ENCODE measurements around the gene SCGN. TPM values are rescaled to one million over a fixed set of nuclear protein-coding genes. Genes with fewer than 3 reads are reported as not detected.

The SCGN gene
- total and polyA plus RNA-seq, 2 of the 13 experiments (the other 11 are each of a cell fraction or from before 2014, with no cell fraction given) = 2.9 to 29.0 TPM

- Histone ChIP-seq H3K4me3 (replicated peaks in 1 of 3; ENCODE audit: insufficient read depth in 1 of 3, low read depth in 2 of 3, low read length in 3 of 3) (no peak overlapping the region), H3K9ac (ENCODE audit: insufficient read depth, low read depth, low read length) (no peak overlapping the region), H3K36me3 (replicated peaks in 1 of 2; ENCODE audit: control insufficient read depth in 1 of 2, insufficient read depth in 2 of 2, low read length in 2 of 2) (no peaks in the 10 kb centered on the region), H3K9me3 (ENCODE audit: low read length) (no peaks in the 10 kb centered on the region), H3K79me2 (ENCODE audit: insufficient read depth, low read length) (no peaks in the 10 kb centered on the region), H4K20me1 (ENCODE audit: insufficient read depth, low read length) (no peaks in the 10 kb centered on the region), H3K27me3 (ENCODE audit: control insufficient read depth in 1 of 2, insufficient read depth in 2 of 2, low read length in 2 of 2) (no peaks in the 10 kb centered on the region), H3K27ac (ENCODE audit: extremely low read length, insufficient read depth, low read length) (no peak overlapping the region), H2AFZ (ENCODE audit: low read length) (no peak overlapping the region), H3K4me2 (ENCODE audit: low read depth, low read length) (no peak overlapping the region), H3K4me1 (ENCODE audit: insufficient read depth, low read length) (no peaks in the 10 kb centered on the region)
- intact Hi-C loops (cut with micrococcal nuclease; ENCODE audit: unreplicated experiment) (no loop called here), in situ Hi-C loops (cut with HindIII; ENCODE audit: extremely low pct_ligation_motif_present, low pct_unique_long_range_greater_than_20kb) (no loop called here)
- ChIA-PET POLR2A (no interaction called here), CTCF (ENCODE audit: low intra/inter-chr PET ratio, low total read pairs) (no interaction called here)
- no peak for DNase-seq (ENCODE audit: low spot score)
- no TSS peak for BruUV-seq (replicated peaks)
- no peak for ATAC-seq
- TF ChIP-seq MAFF (IDR thresholded peaks at IDR 0.05; ENCODE audit: low read depth, low read length) (peak; percentile 55; the same call in 1 of the 2 replicates), MAFK (conservative IDR thresholded peaks at IDR 0.05 in 1 of 2, IDR thresholded peaks at IDR 0.05 in 1 of 2; ENCODE audit: low read length in 2 of 2) (peak; percentile 34 to 73; a peak in 2 of 4 replicates), ZNF605 (CRISPR knock-in tag; IDR thresholded peaks at IDR 0.05) (no peak)
- 81% methylated on average over 5 of the region's 5 CpGs for WGBS (ENCODE audit: low lambda C conversion rate)
- FAIRE-seq = no peak
Measured at GRCh38 chr6:25608558-25609174, 43.3 kb upstream of the SCGN start.

DNA sequence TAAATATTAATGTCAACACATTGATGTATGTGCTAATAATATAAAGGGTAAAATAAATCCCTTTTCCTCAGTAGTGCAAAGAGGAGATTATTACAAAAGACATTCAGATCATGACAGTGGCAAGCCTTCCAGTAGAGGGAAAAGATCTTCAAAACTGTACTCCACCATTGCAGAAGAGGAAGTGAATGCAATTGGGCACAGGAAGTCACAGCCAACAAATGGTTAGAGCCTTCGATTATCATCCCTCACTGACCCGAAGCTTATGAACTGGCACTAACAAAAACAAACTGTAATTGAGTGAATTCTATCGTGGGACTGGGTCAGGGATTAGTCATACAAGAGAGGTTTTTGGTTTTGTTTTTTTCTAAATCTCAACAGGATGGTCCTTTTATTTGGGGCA, 39.3 kb upstream of the SCGN start:
- CTCF ChIA-PET (ENCODE audit: low intra/inter-chr PET ratio, low total read pairs) = no interaction called here
- Histone ChIP-seq H3K27ac (ENCODE audit: extremely low read length, insufficient read depth, low read length) (no peak overlapping the region), H3K27me3 (ENCODE audit: control insufficient read depth in 1 of 2, insufficient read depth in 2 of 2, low read length in 2 of 2) (no peaks in the 10 kb centered on the region), H3K9me3 (ENCODE audit: low read length) (no peaks in the 10 kb centered on the region), H4K20me1 (ENCODE audit: insufficient read depth, low read length) (no peaks in the 10 kb centered on the region), H3K9ac (ENCODE audit: insufficient read depth, low read depth, low read length) (no peak overlapping the region), H3K79me2 (ENCODE audit: insufficient read depth, low read length) (no peaks in the 10 kb centered on the region), H3K4me1 (ENCODE audit: insufficient read depth, low read length) (no peaks in the 10 kb centered on the region), H3K36me3 (replicated peaks in 1 of 2; ENCODE audit: control insufficient read depth in 1 of 2, insufficient read depth in 2 of 2, low read length in 2 of 2) (no peaks in the 10 kb centered on the region), H3K4me3 (replicated peaks in 1 of 3; ENCODE audit: insufficient read depth in 1 of 3, low read depth in 2 of 3, low read length in 3 of 3) (no peak overlapping the region), H3K4me2 (ENCODE audit: low read depth, low read length) (no peak overlapping the region), H2AFZ (ENCODE audit: low read length) (no peak overlapping the region)
- WGBS (ENCODE audit: low lambda C conversion rate) = 65% methylated on average over 3 of the region's 3 CpGs
- intact Hi-C loops (cut with micrococcal nuclease; ENCODE audit: unreplicated experiment) (no loop called here), in situ Hi-C loops (cut with HindIII; ENCODE audit: extremely low pct_ligation_motif_present, low pct_unique_long_range_greater_than_20kb) (no loop called here)
- BruUV-seq (replicated peaks) = no TSS peak
- DNase-seq (ENCODE audit: low spot score) = no peak
- no peak for FAIRE-seq
- no peak for TF ChIP-seq SMAD3 (CRISPR knock-in tag; IDR thresholded peaks at IDR 0.05)
- TF ChIP-seq KDM5A (IDR thresholded peaks at IDR 0.05; ENCODE audit: borderline replicate concordance, low read length) = no peak
- no peak for TF ChIP-seq MIXL1 (CRISPR knock-in tag; IDR thresholded peaks at IDR 0.05)
- TF ChIP-seq ZNF83 (CRISPR knock-in tag; IDR thresholded peaks at IDR 0.05; ENCODE audit: borderline replicate concordance) = no peak
- no peak for TF ChIP-seq SP1 (IDR thresholded peaks at IDR 0.05)
- TF ChIP-seq SP1 (CRISPR knock-in tag; IDR thresholded peaks at IDR 0.05) = no peak
- no peak for TF ChIP-seq SAP130 (CRISPR knock-in tag; IDR thresholded peaks at IDR 0.05; ENCODE audit: low read depth)
- TF ChIP-seq, protein P1, sequence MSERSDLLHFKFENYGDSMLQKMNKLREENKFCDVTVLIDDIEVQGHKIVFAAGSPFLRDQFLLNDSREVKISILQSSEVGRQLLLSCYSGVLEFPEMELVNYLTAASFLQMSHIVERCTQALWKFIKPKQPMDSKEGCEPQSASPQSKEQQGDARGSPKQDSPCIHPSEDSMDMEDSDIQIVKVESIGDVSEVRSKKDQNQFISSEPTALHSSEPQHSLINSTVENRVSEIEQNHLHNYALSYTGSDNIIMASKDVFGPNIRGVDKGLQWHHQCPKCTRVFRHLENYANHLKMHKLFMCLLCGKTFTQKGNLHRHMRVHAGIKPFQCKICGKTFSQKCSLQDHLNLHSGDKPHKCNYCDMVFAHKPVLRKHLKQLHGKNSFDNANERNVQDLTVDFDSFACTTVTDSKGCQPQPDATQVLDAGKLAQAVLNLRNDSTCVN (CRISPR knock-in tag; IDR thresholded peaks at IDR 0.05; ENCODE audit: borderline replicate concordance) = no peak
- TF ChIP-seq KLF15 (CRISPR knock-in tag; IDR thresholded peaks at IDR 0.05; ENCODE audit: borderline replicate concordance) = no peak
- no peak for TF ChIP-seq ZNF513 (CRISPR knock-in tag; conservative IDR thresholded peaks at IDR 0.05)
- no peak for TF ChIP-seq HMG20B (CRISPR knock-in tag; conservative IDR thresholded peaks at IDR 0.05)
- TF ChIP-seq SMAD1 (CRISPR knock-in tag; IDR thresholded peaks at IDR 0.05; ENCODE audit: borderline replicate concordance, low read depth) = no peak
- POLR2A ChIA-PET = no interaction called here
- ATAC-seq = no peak
